HEK293 (cell line): Measurements from ENCODE around the gene SCARB2.

Source experiments
- BCL11A ChIP-seq: fragments of 450-650 bp; formaldehyde crosslinking; IDR thresholded peaks from 2 replicates; pipeline ENCODE4 v1.5.1; 2016; ENCODE audit warnings: low read depth, missing biosample characterization, missing genetic modification characterization
- GFI1B ChIP-seq: fragments of 450-650 bp; formaldehyde crosslinking; IDR thresholded peaks from 2 replicates; pipeline ENCODE4 v1.5.1; 2016; ENCODE audit warnings: missing biosample characterization, missing genetic modification characterization
- KLF16 ChIP-seq: fragments of 450-650 bp; formaldehyde crosslinking; IDR thresholded peaks from 2 replicates; pipeline ENCODE4 v1.5.1; 2017; ENCODE audit warnings: missing biosample characterization, missing genetic modification characterization
- KLF9 ChIP-seq: fragments of 450-650 bp; formaldehyde crosslinking; IDR thresholded peaks from 2 replicates; pipeline ENCODE4 v1.5.1; 2016; ENCODE audit warnings: missing biosample characterization, missing genetic modification characterization, low read depth
- MYNN ChIP-seq: fragments of 450-650 bp; formaldehyde crosslinking; IDR thresholded peaks from 2 replicates; pipeline ENCODE4 v1.5.1; 2016; ENCODE audit warnings: missing biosample characterization, missing genetic modification characterization, borderline replicate concordance
- OSR2 ChIP-seq: fragments of 450-650 bp; formaldehyde crosslinking; IDR thresholded peaks from 2 replicates; pipeline ENCODE4 v1.5.1; 2016; ENCODE audit warnings: missing biosample characterization, missing genetic modification characterization
- RBAK ChIP-seq: fragments of 450-650 bp; formaldehyde crosslinking; IDR thresholded peaks from 2 replicates; pipeline ENCODE4 v1.5.1; 2016; ENCODE audit warnings: missing biosample characterization, missing genetic modification characterization
- SCRT1 ChIP-seq: fragments of 450-650 bp; formaldehyde crosslinking; IDR thresholded peaks from 2 replicates; pipeline ENCODE4 v1.5.1; 2016; ENCODE audit warnings: missing biosample characterization, missing genetic modification characterization, borderline replicate concordance
- SP3 ChIP-seq: fragments of 450-650 bp; formaldehyde crosslinking; IDR thresholded peaks from 2 replicates; pipeline ENCODE4 v1.5.1; 2016; ENCODE audit warnings: missing biosample characterization, missing genetic modification characterization
- SP7 ChIP-seq: fragments of 450-650 bp; formaldehyde crosslinking; IDR thresholded peaks from 2 replicates; pipeline ENCODE4 v1.5.1; 2016; ENCODE audit warnings: missing biosample characterization, missing genetic modification characterization
- YY1 ChIP-seq: fragments of 450-650 bp; formaldehyde crosslinking; IDR thresholded peaks from 2 replicates; pipeline ENCODE4 v1.5.1; 2018; ENCODE audit warnings: missing biosample characterization, missing genetic modification characterization
- YY2 ChIP-seq: fragments of 450-650 bp; formaldehyde crosslinking; IDR thresholded peaks from 2 replicates; pipeline ENCODE4 v1.5.1; 2016; ENCODE audit warnings: missing biosample characterization, missing genetic modification characterization
- ZEB2 ChIP-seq: fragments of 450-650 bp; formaldehyde crosslinking; IDR thresholded peaks from 2 replicates; pipeline ENCODE4 v1.5.1; 2016; ENCODE audit warnings: missing biosample characterization, missing genetic modification characterization
- ZNF121 ChIP-seq: fragments of 450-650 bp; formaldehyde crosslinking; IDR thresholded peaks from 2 replicates; pipeline ENCODE4 v1.5.1; 2016; ENCODE audit warnings: missing biosample characterization, missing genetic modification characterization
- ZNF138 ChIP-seq: fragments of 450-650 bp; formaldehyde crosslinking; IDR thresholded peaks from 2 replicates; pipeline ENCODE4 v1.5.1; 2016; ENCODE audit warnings: missing biosample characterization, missing genetic modification characterization, borderline replicate concordance
- ZNF146 ChIP-seq: fragments of 450-650 bp; formaldehyde crosslinking; IDR thresholded peaks from 2 replicates; pipeline ENCODE4 v1.5.1; 2016; ENCODE audit warnings: missing biosample characterization, missing genetic modification characterization
- ZNF311 ChIP-seq: fragments of 450-650 bp; formaldehyde crosslinking; IDR thresholded peaks from 2 replicates; pipeline ENCODE4 v1.5.1; 2017; ENCODE audit warnings: missing biosample characterization, missing genetic modification characterization, borderline replicate concordance
- ZNF335 ChIP-seq: fragments of 450-650 bp; formaldehyde crosslinking; conservative IDR thresholded peaks from 2 replicates; pipeline ENCODE4 v1.5.1; 2016; ENCODE audit warnings: missing biosample characterization, missing genetic modification characterization
- ZNF426 ChIP-seq: fragments of 450-650 bp; formaldehyde crosslinking; IDR thresholded peaks from 2 replicates; pipeline ENCODE4 v1.5.1; 2017; ENCODE audit warnings: missing biosample characterization, missing genetic modification characterization, mild to moderate bottlenecking, inconsistent platforms, moderate library complexity
- ZNF473 ChIP-seq: fragments of 450-650 bp; formaldehyde crosslinking; IDR thresholded peaks from 2 replicates; pipeline ENCODE4 v1.5.1; 2017; ENCODE audit warnings: missing biosample characterization, missing genetic modification characterization
- ZNF529 ChIP-seq: fragments of 450-650 bp; formaldehyde crosslinking; IDR thresholded peaks from 2 replicates; pipeline ENCODE4 v1.5.1; 2017; ENCODE audit warnings: missing genetic modification characterization, missing biosample characterization; ENCODE audit not compliant: insufficient replicate concordance
- ZNF555 ChIP-seq: fragments of 450-650 bp; formaldehyde crosslinking; conservative IDR thresholded peaks from 2 replicates; pipeline ENCODE4 v1.5.1; 2017; ENCODE audit warnings: missing biosample characterization, mild to moderate bottlenecking, missing genetic modification characterization, inconsistent platforms
- ZNF664 ChIP-seq: fragments of 450-650 bp; formaldehyde crosslinking; IDR thresholded peaks from 2 replicates; pipeline ENCODE4 v1.5.1; 2016; ENCODE audit warnings: missing biosample characterization, missing genetic modification characterization
- ZNF747 ChIP-seq: fragments of 450-650 bp; formaldehyde crosslinking; IDR thresholded peaks from 2 replicates; pipeline ENCODE4 v1.5.1; 2016; ENCODE audit warnings: missing biosample characterization, missing genetic modification characterization
- TF ChIP-seq, protein P1 (sequence below): fragments of 450-650 bp; formaldehyde crosslinking; IDR thresholded peaks from 2 replicates; pipeline ENCODE4 v1.5.1; 2016; ENCODE audit warnings: missing biosample characterization, missing genetic modification characterization
- TF ChIP-seq, protein P2 (sequence below): fragments of 450-650 bp; formaldehyde crosslinking; IDR thresholded peaks from 2 replicates; pipeline ENCODE4 v1.5.1; 2016; ENCODE audit warnings: missing biosample characterization, missing genetic modification characterization, borderline replicate concordance
- TF ChIP-seq, protein P3 (sequence below): fragments of 450-650 bp; formaldehyde crosslinking; IDR thresholded peaks from 2 replicates; pipeline ENCODE4 v1.5.1; 2017; ENCODE audit warnings: missing biosample characterization, mild to moderate bottlenecking, missing genetic modification characterization, moderate library complexity
- TF ChIP-seq, protein P4 (sequence below): fragments of 450-650 bp; formaldehyde crosslinking; IDR thresholded peaks from 2 replicates; pipeline ENCODE4; 2016; ENCODE audit warnings: missing biosample characterization, missing genetic modification characterization
- TF ChIP-seq, protein P5 (sequence below): fragments of 450-650 bp; formaldehyde crosslinking; IDR thresholded peaks from 2 replicates; pipeline ENCODE4 v1.5.1; 2016; ENCODE audit warnings: missing biosample characterization, missing genetic modification characterization
- TF ChIP-seq, protein P6 (sequence below): fragments of 450-650 bp; formaldehyde crosslinking; IDR thresholded peaks from 2 replicates; pipeline ENCODE4 v1.5.1; 2016; ENCODE audit warnings: missing biosample characterization, missing genetic modification characterization

SCARB2 gene

DNA sequence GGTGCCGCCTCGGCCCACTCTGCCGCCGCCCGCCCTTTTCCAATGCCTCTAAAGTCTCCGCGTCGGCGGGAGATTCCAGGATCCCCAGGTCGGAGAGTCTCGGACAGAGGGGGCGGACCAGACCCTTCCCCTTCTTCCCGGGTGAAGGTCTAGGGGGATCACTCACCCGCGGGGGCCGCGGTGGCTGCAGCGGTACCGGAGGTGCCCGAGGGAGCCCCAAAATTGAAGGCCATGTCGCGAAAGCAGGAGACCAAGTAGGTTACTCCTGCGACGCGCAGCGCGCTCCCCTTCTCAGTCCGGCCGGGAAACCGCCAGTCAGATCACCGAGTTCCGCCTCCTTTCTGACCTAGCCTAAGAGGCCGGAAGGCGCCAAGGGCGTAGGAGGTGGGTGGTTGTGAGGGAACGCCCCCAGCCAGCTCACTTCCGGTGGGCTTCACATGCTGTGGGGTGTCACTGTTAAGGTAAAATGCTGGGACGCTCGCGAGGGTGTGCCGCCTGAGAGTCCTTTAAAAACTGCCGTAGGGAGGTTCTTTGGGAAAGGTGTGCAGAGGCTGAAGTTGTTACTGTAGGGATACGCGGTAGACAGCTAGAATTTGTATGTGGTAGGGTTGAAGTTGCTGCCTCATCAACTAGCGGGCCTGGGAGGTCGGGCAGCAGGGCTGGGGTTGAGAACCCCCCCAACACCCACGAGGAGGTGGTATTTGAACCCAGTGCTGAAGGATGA is 65.3 kb downstream of the SCARB2 start, which contains the start of gene NUP54 (continued):
- TF ChIP-seq ZNF335 (tag by site-specific recombination): peak; percentile 93
- no peak for TF ChIP-seq ZNF555 (tag by site-specific recombination)
- peak; percentile 53; the same call in 1 of the 2 replicates for TF ChIP-seq ZNF664
- TF ChIP-seq, protein P1, sequence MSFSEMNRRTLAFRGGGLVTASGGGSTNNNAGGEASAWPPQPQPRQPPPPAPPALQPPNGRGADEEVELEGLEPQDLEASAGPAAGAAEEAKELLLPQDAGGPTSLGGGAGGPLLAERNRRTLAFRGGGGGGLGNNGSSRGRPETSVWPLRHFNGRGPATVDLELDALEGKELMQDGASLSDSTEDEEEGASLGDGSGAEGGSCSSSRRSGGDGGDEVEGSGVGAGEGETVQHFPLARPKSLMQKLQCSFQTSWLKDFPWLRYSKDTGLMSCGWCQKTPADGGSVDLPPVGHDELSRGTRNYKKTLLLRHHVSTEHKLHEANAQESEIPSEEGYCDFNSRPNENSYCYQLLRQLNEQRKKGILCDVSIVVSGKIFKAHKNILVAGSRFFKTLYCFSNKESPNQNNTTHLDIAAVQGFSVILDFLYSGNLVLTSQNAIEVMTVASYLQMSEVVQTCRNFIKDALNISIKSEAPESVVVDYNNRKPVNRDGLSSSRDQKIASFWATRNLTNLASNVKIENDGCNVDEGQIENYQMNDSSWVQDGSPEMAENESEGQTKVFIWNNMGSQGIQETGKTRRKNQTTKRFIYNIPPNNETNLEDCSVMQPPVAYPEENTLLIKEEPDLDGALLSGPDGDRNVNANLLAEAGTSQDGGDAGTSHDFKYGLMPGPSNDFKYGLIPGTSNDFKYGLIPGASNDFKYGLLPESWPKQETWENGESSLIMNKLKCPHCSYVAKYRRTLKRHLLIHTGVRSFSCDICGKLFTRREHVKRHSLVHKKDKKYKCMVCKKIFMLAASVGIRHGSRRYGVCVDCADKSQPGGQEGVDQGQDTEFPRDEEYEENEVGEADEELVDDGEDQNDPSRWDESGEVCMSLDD (tag by site-specific recombination): peak; percentile 68
- TF ChIP-seq YY2: peak; percentile 65; the same call in 1 of the 2 replicates
- TF ChIP-seq, protein P2, sequence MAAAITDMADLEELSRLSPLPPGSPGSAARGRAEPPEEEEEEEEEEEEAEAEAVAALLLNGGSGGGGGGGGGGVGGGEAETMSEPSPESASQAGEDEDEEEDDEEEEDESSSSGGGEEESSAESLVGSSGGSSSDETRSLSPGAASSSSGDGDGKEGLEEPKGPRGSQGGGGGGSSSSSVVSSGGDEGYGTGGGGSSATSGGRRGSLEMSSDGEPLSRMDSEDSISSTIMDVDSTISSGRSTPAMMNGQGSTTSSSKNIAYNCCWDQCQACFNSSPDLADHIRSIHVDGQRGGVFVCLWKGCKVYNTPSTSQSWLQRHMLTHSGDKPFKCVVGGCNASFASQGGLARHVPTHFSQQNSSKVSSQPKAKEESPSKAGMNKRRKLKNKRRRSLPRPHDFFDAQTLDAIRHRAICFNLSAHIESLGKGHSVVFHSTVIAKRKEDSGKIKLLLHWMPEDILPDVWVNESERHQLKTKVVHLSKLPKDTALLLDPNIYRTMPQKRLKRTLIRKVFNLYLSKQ (tag by site-specific recombination): no peak
- no peak for TF ChIP-seq SCRT1 (tag by site-specific recombination)
- TF ChIP-seq ZNF426 (tag by site-specific recombination): no peak
- TF ChIP-seq ZNF529: no peak
- no peak for TF ChIP-seq BCL11A (tag by site-specific recombination)
- TF ChIP-seq, protein P3, sequence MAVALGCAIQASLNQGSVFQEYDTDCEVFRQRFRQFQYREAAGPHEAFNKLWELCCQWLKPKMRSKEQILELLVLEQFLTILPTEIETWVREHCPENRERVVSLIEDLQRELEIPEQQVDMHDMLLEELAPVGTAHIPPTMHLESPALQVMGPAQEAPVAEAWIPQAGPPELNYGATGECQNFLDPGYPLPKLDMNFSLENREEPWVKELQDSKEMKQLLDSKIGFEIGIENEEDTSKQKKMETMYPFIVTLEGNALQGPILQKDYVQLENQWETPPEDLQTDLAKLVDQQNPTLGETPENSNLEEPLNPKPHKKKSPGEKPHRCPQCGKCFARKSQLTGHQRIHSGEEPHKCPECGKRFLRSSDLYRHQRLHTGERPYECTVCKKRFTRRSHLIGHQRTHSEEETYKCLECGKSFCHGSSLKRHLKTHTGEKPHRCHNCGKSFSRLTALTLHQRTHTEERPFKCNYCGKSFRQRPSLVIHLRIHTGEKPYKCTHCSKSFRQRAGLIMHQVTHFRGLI (tag by site-specific recombination): no peak; the same call in 1 of the 2 replicates
- TF ChIP-seq MYNN: no peak
- TF ChIP-seq ZNF747: no peak
- no peak for TF ChIP-seq ZNF311 (tag by site-specific recombination)
- TF ChIP-seq, protein P4, sequence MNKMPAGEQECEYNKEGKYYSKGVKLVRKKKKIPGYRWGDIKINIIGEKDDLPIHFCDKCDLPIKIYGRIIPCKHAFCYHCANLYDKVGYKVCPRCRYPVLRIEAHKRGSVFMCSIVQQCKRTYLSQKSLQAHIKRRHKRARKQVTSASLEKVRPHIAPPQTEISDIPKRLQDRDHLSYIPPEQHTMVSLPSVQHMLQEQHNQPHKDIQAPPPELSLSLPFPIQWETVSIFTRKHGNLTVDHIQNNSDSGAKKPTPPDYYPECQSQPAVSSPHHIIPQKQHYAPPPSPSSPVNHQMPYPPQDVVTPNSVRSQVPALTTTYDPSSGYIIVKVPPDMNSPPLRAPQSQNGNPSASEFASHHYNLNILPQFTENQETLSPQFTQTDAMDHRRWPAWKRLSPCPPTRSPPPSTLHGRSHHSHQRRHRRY: no peak
- TF ChIP-seq KLF16 (tag by site-specific recombination): peak; percentile 87
- TF ChIP-seq SP3: peak; percentile 75
- TF ChIP-seq YY1 (tag by site-specific recombination): peak; percentile 70
- no peak for TF ChIP-seq ZNF121 (tag by site-specific recombination)
- TF ChIP-seq ZNF473 (tag by site-specific recombination): no peak
- TF ChIP-seq, protein P5, sequence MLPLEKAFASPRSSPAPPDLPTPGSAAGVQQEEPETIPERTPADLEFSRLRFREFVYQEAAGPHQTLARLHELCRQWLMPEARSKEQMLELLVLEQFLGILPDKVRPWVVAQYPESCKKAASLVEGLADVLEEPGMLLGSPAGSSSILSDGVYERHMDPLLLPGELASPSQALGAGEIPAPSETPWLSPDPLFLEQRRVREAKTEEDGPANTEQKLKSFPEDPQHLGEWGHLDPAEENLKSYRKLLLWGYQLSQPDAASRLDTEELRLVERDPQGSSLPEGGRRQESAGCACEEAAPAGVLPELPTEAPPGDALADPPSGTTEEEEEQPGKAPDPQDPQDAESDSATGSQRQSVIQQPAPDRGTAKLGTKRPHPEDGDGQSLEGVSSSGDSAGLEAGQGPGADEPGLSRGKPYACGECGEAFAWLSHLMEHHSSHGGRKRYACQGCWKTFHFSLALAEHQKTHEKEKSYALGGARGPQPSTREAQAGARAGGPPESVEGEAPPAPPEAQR: no peak
- no peak for TF ChIP-seq GFI1B (tag by site-specific recombination)
- no peak for TF ChIP-seq ZNF146
- no peak for TF ChIP-seq OSR2 (tag by site-specific recombination)
- TF ChIP-seq SP7 (tag by site-specific recombination): peak; percentile 85
- no peak for TF ChIP-seq RBAK (tag by site-specific recombination)
- no peak for TF ChIP-seq ZEB2 (tag by site-specific recombination)
- TF ChIP-seq, protein P6, sequence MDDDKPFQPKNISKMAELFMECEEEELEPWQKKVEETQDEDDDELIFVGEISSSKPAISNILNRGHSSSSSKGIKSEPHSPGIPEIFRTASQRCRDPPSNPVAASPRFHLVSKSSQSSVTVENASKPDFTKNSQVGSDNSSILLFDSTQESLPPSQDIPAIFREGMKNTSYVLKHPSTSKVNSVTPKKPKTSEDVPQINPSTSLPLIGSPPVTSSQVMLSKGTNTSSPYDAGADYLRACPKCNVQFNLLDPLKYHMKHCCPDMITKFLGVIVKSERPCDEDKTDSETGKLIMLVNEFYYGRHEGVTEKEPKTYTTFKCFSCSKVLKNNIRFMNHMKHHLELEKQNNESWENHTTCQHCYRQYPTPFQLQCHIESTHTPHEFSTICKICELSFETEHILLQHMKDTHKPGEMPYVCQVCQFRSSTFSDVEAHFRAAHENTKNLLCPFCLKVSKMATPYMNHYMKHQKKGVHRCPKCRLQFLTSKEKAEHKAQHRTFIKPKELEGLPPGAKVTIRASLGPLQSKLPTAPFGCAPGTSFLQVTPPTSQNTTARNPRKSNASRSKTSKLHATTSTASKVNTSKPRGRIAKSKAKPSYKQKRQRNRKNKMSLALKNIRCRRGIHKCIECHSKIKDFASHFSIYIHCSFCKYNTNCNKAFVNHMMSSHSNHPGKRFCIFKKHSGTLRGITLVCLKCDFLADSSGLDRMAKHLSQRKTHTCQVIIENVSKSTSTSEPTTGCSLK (tag by site-specific recombination): no peak
- no peak for TF ChIP-seq ZNF138 (tag by site-specific recombination)
- TF ChIP-seq KLF9: peak; percentile 69
